ENCODE measurements around the gene ACTMAP.
"Not testable (repeated sequence)": the region's sequence is repeated elsewhere in the genome, so short reads cannot be mapped to it uniquely, and the experiment has no call there.

Gene ACTMAP

DNA sequence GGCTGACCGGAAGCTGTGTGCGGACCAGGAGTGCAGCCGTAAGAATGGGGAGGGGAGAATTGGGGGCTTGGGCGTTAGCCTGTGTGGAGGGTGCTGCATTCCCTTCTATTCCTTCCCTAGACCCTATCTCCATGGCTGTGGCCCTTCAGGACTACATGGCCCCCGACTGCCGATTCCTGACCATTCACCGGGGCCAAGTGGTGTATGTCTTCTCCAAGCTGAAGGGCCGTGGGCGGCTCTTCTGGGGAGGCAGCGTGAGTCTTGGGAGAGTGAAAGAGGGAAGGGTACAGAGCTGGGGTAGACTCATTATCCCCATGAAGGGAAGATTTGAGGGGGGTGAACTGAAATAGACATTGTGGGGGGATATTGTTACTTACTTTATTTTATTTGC lies 25.4 kb upstream of the ACTMAP start:
- no peak for DNase-seq

DNA sequence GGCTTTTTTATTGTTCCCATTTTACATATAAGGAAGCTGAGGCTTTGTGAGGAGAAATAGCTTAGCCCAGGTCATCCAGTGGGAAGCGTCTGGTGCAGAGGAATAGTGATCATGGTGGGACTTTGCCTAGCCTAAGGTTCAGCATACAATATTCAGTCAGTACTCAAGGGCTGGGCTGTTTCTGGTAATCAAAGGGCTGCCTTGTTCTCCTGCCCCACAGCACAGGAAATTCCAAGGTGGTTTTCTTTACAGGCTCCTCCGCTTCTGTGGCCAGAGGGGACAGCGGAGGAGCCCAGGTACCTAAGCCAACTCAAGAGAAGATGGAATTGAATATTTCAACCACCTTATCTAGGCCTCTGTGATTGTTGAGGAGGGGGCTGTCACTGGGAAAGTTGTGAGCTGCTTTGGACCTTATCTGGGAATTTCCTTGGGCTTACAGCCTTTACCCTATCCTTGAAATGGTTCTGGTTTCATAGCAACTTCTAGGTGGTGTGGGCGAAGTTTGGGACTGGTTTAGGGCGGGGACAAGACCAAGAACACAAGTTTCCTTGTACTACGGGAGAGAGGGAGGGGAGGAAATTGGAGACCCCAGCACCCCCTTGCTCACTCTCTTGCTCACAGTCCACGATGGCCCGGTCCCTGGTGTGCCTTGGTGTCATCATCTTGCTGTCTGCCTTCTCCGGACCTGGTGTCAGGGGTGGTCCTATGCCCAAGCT lies 24.8 kb upstream of the ACTMAP start, which contains the start of gene MIA:
Gene MIA, plus strand, starts transcription at position 606 of the 716 bp plus-strand sequence. Its CDS starts 22 bp downstream, at position 628.
- DNase-seq = no peak

DNA sequence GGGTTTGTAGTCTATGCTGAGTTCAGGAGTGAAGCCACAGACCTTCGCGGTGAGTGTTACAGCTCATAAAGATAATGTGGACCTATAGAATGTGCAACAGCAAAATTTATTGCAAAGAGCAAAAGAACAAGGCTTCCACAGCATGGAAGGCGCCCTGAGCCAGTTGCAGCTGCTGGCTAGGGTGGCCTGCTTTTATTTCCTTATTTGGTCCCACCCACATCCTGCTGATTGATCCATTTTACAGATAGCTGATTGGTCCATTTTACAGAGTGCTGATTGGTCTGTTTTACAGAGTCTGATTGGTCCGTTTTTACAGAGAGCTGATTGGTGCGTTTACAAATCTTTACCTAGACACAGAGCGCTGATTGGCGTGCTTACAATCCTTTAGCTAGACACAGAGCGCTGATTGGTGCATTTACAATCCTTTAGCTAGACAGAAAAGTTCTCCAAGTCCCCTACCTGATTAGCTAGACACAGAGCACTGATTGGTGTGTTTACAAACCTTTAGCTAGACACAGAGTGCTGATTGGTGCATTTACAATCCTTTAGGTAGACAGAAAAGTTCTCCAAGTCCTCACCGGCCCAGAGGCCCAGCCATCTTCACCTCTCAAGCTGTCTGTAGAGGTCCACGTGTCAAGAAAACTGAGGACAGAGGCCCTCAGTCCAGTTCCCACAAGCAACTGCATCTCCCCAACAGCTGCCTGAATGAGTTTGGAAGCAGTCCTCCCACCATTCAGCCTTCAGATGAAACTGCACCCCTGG lies 21.0 kb upstream of the ACTMAP start:
- DNase-seq = peak; percentile 29

DNA sequence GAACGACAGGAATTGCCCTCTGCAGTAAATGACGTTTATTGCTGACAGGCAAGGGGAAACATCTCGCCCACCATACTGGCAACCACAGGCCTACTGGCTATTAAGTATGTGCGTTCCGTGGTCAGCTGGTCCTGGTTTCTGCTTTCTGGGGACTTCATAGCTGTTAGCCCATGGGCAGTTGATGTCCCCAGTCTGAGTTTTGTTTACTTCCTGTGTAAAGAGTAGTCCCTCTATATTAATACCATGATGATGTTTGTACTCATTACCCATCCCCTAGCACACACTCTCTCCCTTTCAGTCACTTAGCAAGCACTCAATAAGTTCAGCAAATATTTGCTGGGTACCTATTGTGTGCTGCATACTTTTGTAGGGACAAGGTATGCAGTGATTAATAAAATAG lies 18.6 kb upstream of the ACTMAP start:
- no peak for DNase-seq

DNA sequence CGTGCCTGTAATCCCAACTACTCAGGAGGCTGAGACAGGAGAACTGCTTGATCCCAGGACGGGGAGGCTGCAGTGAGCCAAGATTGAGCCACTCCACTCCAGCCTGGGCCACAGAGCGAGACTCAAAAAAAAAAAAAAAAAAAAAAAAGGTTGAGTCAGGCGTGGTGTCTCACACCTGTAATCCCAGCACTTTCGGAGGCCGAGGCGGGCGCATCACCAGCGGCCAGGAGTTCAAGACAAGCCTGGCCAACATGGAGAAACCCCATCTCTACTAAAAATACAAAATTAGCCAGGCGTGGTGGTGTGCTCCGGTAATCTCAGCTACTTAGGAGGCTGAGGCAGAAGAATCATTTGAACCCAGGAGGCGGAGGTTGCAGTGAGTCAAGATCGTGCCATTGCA lies 16.1 kb upstream of the ACTMAP start:
- not testable (repeated sequence) for DNase-seq

DNA sequence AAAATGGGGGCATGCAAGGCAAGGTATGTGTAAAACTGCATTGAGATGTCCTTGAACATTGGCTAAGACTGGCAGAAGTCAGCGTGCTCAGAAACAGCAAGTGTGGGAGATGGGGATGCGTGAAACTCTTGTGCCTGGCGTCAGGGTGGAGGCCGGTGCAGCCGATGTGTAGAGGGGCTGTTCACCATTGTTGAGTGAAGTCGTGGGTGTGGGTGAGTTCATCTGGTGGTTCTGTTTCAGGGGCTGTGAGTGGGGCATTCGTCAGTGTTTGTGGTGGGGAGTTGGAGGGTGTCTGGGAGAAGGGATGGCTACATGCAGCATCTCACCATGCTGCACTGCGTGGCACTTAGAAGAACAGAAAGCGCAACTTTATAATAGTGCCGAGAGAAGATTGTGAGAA lies 13.7 kb upstream of the ACTMAP start:
- no peak for DNase-seq

DNA sequence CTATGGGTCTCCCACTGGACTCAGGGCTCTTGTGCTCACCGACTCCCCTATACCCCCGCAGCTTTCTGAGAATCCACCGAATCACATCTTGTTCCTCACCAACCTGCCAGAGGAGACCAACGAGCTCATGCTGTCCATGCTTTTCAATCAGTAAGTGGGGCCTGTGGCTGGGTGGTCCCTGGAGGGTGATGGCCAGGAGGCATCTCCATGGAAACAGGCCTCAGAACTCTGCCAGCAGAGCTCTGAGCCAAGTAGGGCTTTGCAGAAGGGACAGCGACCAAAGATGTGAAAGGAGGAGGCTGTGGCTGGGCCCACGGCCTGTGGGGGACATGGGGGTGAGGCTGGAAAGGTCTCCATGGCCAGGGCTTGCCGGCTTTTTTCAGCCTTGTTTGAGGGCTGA lies 13.2 kb upstream of the ACTMAP start:
- DNase-seq = no peak

DNA sequence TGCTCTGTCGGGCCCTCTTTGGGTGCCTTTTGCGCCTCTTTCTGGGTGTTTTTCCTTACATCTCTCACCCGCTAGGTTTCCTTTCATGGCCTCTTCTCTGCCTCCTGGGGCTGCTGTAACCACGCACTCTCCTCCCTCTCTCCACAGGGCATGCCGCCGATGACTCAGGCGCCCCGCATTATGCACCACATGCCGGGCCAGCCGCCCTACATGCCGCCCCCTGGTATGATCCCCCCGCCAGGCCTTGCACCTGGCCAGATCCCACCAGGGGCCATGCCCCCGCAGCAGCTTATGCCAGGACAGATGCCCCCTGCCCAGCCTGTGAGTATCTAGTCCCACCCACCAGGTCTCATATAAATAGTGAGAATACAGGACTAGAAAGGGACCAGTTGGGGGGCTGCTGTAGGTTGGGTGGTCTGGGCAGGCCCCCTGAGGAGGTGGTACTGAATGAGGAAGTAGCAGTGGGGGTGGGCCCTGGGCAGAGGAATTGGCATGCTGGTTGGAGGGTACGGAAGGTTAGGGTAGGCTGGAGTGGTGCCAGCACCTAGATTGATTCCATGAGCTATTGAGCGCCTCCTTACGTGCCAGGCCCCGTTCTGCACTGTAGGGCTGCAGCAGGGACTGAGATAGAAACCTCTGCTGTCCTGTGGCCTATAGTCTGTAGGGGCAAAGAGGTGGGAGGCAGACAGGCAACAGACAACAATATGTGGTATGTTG lies 12.6 kb upstream of the ACTMAP start:
- DNase-seq = no peak

DNA sequence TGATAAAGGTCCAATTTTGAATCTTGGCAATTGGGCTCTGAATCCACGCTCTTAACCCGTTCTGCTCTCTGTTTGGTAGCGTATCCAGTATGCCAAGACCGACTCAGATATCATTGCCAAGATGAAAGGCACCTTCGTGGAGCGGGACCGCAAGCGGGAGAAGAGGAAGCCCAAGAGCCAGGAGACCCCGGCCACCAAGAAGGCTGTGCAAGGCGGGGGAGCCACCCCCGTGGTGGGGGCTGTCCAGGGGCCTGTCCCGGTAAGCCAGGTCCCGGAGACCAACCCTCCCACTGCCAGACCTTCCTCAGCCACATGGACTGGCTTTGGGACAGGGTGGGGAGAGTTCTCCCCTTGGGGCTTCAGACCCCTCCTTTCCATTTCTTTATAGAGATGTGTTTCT lies 9.1 kb upstream of the ACTMAP start:
- DNase-seq = no peak

DNA sequence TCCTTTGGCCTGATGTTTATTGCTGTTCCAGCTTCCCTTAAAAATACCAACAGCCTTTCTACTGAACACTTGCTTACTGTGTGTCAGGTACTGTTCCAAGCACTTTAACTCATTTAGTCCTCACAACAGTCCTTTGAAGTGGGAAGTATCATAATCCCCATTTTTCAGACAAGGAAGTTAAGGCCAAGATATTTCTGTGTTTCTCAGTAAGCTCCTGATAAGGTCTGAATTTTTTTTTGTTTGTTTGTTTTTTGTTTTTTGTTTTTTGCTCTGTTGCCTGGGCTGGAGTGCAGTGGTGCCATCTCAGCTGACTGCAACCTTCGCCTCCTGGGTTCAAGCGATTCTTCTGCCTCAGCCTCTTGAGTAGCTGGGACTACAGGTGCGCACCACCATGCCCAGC lies 8.2 kb upstream of the ACTMAP start:
- no peak for DNase-seq

DNA sequence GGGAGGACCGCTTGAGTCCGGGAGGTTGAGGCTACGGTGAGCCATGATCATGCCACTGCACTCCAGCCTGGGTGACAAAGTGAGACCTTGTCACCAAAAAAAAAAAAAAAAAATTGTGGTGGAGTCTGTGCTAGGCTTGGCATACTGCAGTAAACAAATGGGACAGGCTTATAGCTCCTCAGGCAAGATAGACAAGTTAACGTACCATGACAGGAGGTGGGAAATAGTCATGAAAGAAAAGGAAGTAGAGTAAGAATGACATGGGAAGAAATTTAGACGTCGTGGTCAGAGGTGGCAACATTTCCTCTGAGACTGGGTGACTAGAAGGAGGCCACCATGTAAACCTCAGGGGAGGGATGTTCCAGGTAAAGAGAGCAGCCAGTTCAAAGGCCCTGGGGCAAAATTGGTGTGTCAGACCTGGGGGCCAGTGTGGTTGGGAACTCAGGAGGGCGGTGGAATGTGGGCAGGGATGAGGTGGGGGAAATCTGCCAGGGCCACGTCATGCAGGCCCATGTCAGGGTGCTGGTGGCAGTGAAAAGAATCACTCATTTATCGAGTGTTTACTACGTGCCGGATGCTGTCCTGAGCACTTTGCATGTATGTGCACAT lies 6.3 kb upstream of the ACTMAP start:
- DNase-seq = no peak

DNA sequence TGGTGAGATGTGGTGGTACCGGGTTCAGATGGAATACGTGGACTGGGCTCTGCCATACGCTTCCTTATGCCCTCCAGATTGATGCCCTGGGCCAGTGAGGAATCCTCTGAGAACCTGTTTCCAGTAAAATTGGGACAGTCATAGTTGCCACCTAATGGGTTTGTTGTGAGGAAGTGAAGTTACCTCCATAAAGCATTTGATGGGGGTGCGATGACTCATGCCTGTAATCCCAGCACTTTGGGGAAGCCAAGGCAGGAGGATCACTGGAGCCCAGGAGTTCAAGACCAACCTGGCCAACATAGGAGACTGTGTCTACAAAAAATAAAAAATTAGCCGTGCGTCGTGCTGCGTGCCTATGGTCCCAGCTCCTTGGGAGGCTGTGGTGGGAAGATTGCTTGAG lies 5.5 kb upstream of the ACTMAP start:
- no peak for DNase-seq

DNA sequence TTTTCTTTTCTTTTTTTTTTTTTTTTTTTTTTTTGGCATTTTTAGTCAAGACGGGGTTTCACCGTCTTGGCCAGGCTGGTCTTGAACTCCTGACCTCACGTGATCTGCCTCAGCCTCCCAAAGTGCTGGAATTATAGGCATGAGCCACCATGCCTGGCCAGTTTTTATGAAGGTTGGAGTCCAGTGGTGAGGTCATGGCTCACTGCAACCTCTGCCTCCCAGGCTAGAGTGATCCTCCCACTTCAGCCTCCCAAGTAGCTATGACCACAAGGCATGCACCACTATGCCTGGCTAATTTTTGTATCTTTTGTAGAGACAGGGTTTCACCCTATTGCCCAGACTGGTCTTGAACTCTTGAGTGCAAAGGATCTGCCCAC lies 5.0 kb upstream of the ACTMAP start:
- DNase-seq = no peak

DNA sequence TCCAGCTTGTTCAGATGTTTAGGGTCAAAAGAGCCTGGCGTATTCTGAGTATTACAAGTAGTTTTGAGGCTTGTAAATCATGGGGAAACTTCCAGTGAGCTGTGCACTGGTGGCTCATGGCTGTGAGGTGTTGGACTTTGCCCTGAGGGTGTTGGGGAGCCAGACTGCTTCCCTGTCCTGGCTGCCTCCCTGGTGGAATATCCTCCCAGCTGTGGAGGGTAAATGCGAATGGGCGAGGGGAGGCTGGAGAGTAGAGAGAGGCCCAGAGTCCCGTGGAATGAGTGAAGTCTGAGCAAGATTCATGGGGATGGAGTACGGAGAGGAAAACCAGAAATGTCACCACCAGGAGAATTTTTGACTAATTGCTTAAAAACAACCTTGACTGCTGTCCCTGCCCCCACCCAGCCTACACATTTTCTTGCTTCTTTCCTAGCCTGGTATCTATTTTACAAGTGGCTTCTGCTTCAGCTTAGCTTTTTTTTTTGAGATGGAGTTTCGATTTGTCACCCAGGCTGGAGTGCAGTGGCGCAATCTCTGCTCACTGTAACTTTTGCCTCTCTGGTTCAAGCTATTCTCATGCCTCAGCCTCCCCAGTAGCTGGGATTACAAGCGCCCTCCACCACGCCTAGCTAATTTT lies 4.5 kb upstream of the ACTMAP start:
- DNase-seq = no peak

DNA sequence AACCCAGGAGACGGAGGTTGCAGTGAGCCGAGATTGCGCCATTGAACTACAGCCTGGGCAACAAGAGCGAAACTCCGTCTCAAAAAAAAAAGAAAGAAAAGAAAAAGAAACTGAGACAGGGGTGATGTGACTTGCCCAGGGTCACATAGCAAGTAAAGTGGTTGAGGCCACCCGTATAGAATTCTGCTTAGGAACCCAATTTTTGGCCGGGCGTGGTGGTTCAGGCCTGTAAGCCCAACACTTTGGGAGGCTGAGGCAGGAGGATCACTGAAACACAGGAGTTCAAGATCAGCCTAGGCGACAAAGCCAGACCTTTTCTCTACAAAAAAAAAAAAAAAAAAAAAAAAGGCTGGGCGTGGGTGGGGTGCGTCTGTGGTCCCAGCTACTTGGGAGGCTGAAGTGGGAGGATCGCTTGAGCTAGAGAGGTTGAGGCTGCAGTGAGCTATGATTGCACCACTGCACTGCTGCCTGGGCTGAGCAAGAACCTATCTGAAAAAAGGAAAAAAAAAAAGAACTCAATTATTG lies 2.0 kb upstream of the ACTMAP start:
- DNase-seq = no peak

DNA sequence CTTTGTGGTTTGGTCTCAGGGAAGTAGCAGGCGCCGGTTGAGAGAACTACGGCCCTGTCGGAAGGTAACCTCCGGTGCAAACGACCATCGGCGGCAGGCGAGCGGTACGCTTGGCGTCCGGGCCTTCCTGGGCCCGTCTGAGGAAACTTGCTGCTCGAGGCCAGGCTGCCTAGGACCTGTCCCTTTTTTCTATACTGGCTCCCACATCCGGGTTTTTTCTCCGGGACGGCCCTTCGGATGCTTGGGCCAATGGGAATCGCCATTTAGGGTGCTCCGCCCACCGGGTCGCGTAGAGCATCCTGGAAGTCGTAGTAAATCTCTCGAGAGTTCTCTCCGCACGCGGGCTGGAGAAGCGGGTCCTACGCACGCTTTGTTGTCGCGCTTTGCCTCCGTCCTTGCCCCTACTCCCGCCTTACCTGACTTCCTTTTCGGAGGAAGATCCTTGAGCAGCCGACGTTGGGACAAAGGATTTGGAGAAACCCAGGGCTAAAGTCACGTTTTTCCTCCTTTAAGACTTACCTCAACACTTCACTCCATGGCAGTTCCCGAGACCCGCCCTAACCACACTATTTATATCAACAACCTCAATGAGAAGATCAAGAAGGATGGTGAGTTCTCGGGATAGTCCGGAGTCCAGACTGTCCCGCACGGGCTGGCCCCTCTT lies 729 bp upstream of the ACTMAP start, which contains the start of gene SNRPA:
Gene SNRPA, plus strand, starts transcription at position 330 of the 664 bp plus-strand sequence. Its CDS starts 206 bp downstream, at position 536.
- peak; percentile 97 for DNase-seq

DNA sequence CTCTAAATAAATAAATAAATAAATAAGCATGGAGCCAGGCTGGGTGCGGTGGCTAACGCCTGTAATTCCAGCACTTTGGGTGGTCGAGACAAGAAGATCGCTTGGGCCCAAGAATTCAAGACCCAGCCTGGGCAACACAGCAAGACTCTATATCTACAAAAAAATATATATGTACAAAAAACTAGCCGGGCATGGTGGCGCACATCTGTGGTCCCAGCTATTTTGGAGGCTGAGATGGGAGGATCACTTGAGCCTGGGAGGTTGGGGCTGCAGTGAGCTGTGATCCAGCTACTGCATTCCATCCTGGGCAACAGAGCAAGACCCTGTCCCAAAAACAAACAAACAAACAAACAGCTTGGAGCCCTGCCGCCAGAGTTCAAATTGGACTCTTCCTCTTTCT lies 2.7 kb downstream of the ACTMAP start:
- DNase-seq = no peak

DNA sequence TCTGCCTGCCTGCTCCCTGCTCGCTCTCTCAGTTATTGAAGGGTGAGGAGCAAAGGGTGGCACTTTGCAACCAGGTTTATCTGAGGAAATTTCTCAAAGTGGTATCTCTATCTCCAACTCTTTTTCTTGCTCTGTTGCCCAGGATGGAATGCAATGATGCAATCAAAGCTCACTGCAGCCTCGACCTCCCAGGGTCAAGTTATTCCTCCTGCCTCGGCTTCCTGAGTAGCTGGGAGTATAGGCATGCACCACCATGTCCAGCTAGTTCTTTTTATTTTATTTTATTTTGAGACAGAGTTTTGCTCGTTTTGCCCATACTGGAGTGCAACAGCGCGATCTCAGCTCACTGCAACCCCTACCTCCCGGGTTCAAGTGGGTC lies 4.9 kb downstream of the ACTMAP start:
- DNase-seq = no peak

DNA sequence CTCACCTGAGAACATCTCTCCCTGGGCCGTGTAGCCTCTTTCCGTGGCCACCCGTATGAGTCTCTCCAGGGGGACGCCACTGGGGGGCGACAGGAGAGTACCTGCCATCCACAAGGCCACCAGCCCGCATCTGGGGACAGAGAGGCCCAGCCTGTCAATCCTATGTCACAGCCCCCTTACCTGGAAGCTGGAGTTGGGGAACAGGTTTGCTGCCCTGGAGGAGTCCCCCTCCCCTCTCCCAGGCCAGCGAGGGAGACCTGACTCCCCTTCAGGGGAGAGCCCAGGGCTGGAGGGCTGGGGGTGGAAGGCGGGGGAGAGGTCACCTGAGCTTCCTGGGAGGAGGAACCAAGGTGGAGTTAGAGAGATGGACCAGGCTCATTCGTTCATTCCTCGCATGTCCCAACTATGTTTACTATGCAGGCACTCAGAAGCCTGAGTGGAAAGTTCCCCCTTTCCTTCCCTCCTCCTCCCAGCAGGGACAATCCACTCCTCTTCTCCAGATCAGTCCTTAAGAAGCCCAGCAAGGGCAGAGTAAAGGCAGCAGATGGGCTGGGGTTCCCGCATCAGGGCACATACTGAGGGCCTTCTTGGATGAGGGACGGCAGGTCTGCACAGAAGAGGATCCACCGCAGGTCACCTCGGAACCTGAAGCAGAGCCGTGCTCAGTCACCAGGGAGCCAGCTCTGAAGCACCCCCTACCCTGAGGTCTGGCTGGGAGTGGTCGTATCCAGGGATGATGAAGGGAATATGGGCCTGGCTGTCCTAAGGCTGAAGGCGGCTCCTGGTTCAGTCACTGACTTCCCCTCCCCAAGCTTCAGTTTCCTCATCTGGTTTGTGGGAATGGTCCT lies 5.5 kb downstream of the ACTMAP start:
- no peak for DNase-seq

DNA sequence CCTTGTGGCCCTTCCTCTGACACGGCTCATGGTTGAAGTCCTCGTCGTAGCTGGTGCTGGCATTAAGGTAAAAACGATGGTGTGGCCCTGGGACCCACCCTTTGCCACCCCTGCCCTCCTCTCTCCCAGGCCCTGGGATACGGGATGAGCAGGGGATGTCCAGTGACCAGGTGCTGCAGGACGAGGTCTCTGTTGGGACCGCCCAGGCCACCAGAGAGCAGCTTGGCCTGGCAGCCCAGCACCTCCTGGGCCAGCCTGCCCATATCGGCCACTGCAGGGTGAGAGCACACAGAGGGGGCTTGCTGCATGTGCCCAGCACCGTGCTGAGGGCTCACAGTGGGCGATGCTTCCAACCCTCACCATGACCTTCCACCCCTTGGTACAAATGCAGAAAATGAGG lies 6.4 kb downstream of the ACTMAP start:
- no peak for DNase-seq

DNA sequence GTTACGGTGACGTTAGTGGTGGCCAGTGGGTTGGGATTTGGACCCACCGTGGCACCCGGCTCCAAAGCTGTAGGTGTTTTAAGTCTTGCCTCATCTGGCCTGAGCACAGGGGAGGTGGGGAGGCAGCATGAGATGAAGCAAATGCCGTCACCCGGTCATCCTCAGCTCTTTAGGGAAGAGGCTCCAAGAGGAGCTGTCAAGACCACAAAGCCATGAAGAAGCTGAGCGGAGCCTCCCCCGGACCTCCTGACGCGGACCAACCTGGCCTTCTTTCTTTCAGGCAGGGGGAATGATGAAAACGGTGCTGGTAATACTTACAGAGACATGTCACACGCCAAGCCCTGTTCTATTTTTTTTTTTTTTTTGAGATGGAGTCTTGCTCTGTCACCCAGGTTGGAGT lies 7.4 kb downstream of the ACTMAP start:
- DNase-seq = no peak

All from NCI-H2171 treated with DMSO at 0.1 percent for 48 hours (cell line).